CD14-positive monocyte (primary cell): ENCODE data around the gene STX8. TPM values are rescaled to one million over a fixed set of nuclear protein-coding genes. Genes with fewer than 3 reads are reported as not detected.

Experiments
- DNase-seq, 3 donors: peaks; one replicate each; pipeline ENCODE4 v3.0.0-alpha.2; 2011 to 2022
- H2AFZ ChIP-seq: 2 replicates; pipeline ENCODE4 v1.6.0; 2012; ENCODE audit warnings: mild to moderate bottlenecking, low read depth, low read length, inconsistent platforms; ENCODE audit not compliant: insufficient read depth, poor library complexity, severe bottlenecking
- H3K27ac ChIP-seq, 2 donors: 1 replicate in 1 of 2; 2 replicates in 1 of 2; pipeline ENCODE4 v1.5.1; 2012 to 2013; ENCODE audit warnings: low read length in 2 of 2, control low read depth in 1 of 2, inconsistent platforms in 1 of 2, low read depth in 1 of 2, mild to moderate bottlenecking in 1 of 2
- H3K27me3 ChIP-seq, 2 donors: one replicate each; pipeline versions ENCODE4 v1.6.0 to v1.6.1; 2011 to 2013; ENCODE audit warnings: low read length in 2 of 2; ENCODE audit not compliant: control insufficient read depth in 2 of 2, insufficient read depth in 2 of 2
- H3K36me3 ChIP-seq, 2 donors: replicated peaks in 1 of 2; 1 replicate in 1 of 2; 2 replicates in 1 of 2; pipeline versions ENCODE4 v1.5.1 to v1.6.1; 2012 to 2013; ENCODE audit warnings: low read length in 2 of 2, control low read depth in 1 of 2, inconsistent platforms in 1 of 2, mild to moderate bottlenecking in 1 of 2; ENCODE audit not compliant: insufficient read depth in 2 of 2, control insufficient read depth in 1 of 2
- H3K4me1 ChIP-seq, 2 donors: 1 replicate in 1 of 2; 2 replicates in 1 of 2; pipeline versions ENCODE4 v1.5.1 to v1.6.1; 2012 to 2013; ENCODE audit warnings: low read length in 2 of 2, control low read depth in 1 of 2, inconsistent platforms in 1 of 2, mild to moderate bottlenecking in 1 of 2, moderate library complexity in 1 of 2; ENCODE audit not compliant: insufficient read depth in 2 of 2, control insufficient read depth in 1 of 2
- H3K4me2 ChIP-seq: replicated peaks from 2 replicates; pipeline ENCODE3; 2012; ENCODE audit warnings: low read length, moderate library complexity, mild to moderate bottlenecking; ENCODE audit not compliant: poor library complexity, severe bottlenecking; ENCODE audit errors: extremely low read depth
- H3K4me3 ChIP-seq, 3 experiments: fragments of 200-600 bp in 1 of 3; sonication (generic) in 1 of 3; replicated peaks in 1 of 3; 1 replicate in 2 of 3; 2 replicates in 1 of 3; pipeline ENCODE4 v1.5.1; 2011 to 2013; ENCODE audit warnings: low read length in 3 of 3, mild to moderate bottlenecking in 3 of 3, control low read depth in 2 of 3, low read depth in 2 of 3, inconsistent platforms in 1 of 3, moderate library complexity in 1 of 3
- H3K79me2 ChIP-seq: 2 replicates; pipeline ENCODE4 v1.6.0; 2012; ENCODE audit warnings: mild to moderate bottlenecking, control low read depth, inconsistent platforms, low read length, moderate library complexity; ENCODE audit not compliant: insufficient read depth
- H3K9ac ChIP-seq: 2 replicates; pipeline ENCODE4 v1.6.0; 2017; ENCODE audit warnings: low read length, mild to moderate bottlenecking; ENCODE audit not compliant: insufficient read depth, poor library complexity, severe bottlenecking
- H3K9me3 ChIP-seq, 2 donors: replicated peaks in 1 of 2; 1 replicate in 1 of 2; 2 replicates in 1 of 2; pipeline versions ENCODE4 v1.5.1 to v1.6.1; 2012 to 2013; ENCODE audit warnings: low read length in 2 of 2, control low read depth in 1 of 2; ENCODE audit not compliant: control insufficient read depth in 1 of 2, insufficient read depth in 1 of 2
- H4K20me1 ChIP-seq: 2 replicates; pipeline ENCODE4 v1.6.0; 2012; ENCODE audit warnings: mild to moderate bottlenecking, low read length, control low read depth, moderate library complexity; ENCODE audit not compliant: insufficient read depth
- H3K27ac Mint-ChIP-seq, 7 donors: one replicate each; pipeline ENCODE4 v1.8.0; 2020; ENCODE audit warnings: mild to moderate bottlenecking in 7 of 7, mixed read lengths in 7 of 7, moderate library complexity in 6 of 7, inconsistent platforms in 2 of 7
- H3K27me3 Mint-ChIP-seq, 3 donors: one replicate each; pipeline ENCODE4 v1.8.0; 2021 to 2022; ENCODE audit warnings: low read depth in 3 of 3, mild to moderate bottlenecking in 3 of 3, mixed read lengths in 3 of 3, moderate library complexity in 3 of 3, inconsistent platforms in 1 of 3
- H3K36me3 Mint-ChIP-seq, 2 donors: one replicate each; pipeline ENCODE4 v1.8.0; 2020; ENCODE audit warnings: mixed read lengths in 2 of 2, inconsistent platforms in 1 of 2, mild to moderate bottlenecking in 1 of 2
- H3K4me1 Mint-ChIP-seq: one replicate; pipeline ENCODE4 v1.8.0; 2020; ENCODE audit warnings: mild to moderate bottlenecking, mixed read lengths
- H3K4me3 Mint-ChIP-seq, 2 donors: one replicate each; pipeline ENCODE4 v1.8.0; 2020; ENCODE audit warnings: mild to moderate bottlenecking in 2 of 2, mixed read lengths in 2 of 2, moderate library complexity in 1 of 2
- H3K9me3 Mint-ChIP-seq, 7 donors: one replicate each; pipeline ENCODE4 v1.8.0; 2020 to 2022; ENCODE audit warnings: mixed read lengths in 7 of 7, mild to moderate bottlenecking in 6 of 7, moderate library complexity in 6 of 7, inconsistent platforms in 2 of 7
- CTCF ChIP-seq: fragments of 200-600 bp; IDR thresholded peaks from one replicate; pipeline ENCODE4 v1.8.0; 2022; ENCODE audit warnings: antibody characterized with exemption, mild to moderate bottlenecking
- WGBS: methylation state at CpG from one replicate; pipeline ENCODE4 v1.1.5; 2013; ENCODE audit warnings: missing lambda C conversion rate; ENCODE audit not compliant: insufficient coverage; 5-methylcytosine and 5-hydroxymethylcytosine counted together
- intact Hi-C, 2 donors: fragments of 100-400 bp; cut with micrococcal nuclease; formaldehyde crosslinking; loops; one replicate each; pipeline versions ENCODE4 v1.15.0 to v1.15.1; 2023
- polyA plus RNA-seq, 3 donors: library from polyadenylated mRNA; depleted of rRNA in 1 of 3; unstranded in 2 of 3; stranded (reverse) in 1 of 3; fragments of 300-500 nt in 2 of 3; fragments of >200 nt in 1 of 3; fragmentation: Illumina TruSeq in 2 of 3; gene quantifications; 1 replicate in 2 of 3; 2 replicates in 1 of 3; pipeline ENCODE4 v1.2.3, GENCODE V29; 2012 to 2021

STX8 gene
- polyA plus RNA-seq, 3 donors, result 44.4 to 170 (median 142) TPM

GRCh38 chr17:9371019-9371418 is 204.6 kb downstream of the STX8 start:
- Mint-ChIP-seq H3K27me3 (peaks cover 0 to 1% (median 0%) of the 10 kb centered on the region in 3 donors), H3K4me3 (no peak overlapping the region), H3K36me3 (peaks cover 4 to 11% of the 10 kb centered on the region in 2 donors), H3K4me1 (peaks cover 9% of the 10 kb centered on the region), H3K27ac (no peak overlapping the region), H3K9me3 (peaks cover 0 to 3% (median under 1%) of the 10 kb centered on the region in 7 donors)
- 100% methylated on average over 1 of the region's 4 CpGs for WGBS
- no peak for TF ChIP-seq CTCF
- Histone ChIP-seq H3K4me2 (no peak overlapping the region), H4K20me1 (peaks cover 7% of the 10 kb centered on the region), H3K27ac (no peak overlapping the region), H3K4me1 (peaks cover 0 to 9% of the 10 kb centered on the region in 2 donors), H2AFZ (no peak overlapping the region), H3K9me3 (peaks cover under 1 to 1% of the 10 kb centered on the region in 2 donors), H3K79me2 (no peaks in the 10 kb centered on the region), H3K9ac (no peak overlapping the region), H3K27me3 (no peaks in the 10 kb centered on the region), H3K36me3 (peaks cover 1 to 7% of the 10 kb centered on the region in 2 donors), H3K4me3 (no peak overlapping the region)
- intact Hi-C loops, result no loop called here
- no peak for DNase-seq

GRCh38 chr17:9370467-9370866 is 205.2 kb downstream of the STX8 start:
- intact Hi-C loops, result no loop called here
- H3K27ac Mint-ChIP-seq, result peak overlapping the region in 1 of 7 donors; percentile 42
- WGBS, result 15% methylated on average over 4 of the region's 6 CpGs
- H3K9ac ChIP-seq, result no peak overlapping the region
- H3K4me3 ChIP-seq, result no peak overlapping the region
- no peak overlapping the region for H3K4me2 ChIP-seq
- H3K4me1 ChIP-seq, result peaks cover 0 to 9% of the 10 kb centered on the region in 2 donors
- no peak overlapping the region for H3K27ac ChIP-seq
- H2AFZ ChIP-seq, result no peak overlapping the region
- no peaks in the 10 kb centered on the region for H3K9me3 ChIP-seq
- H3K36me3 ChIP-seq, result peaks cover 0 to 1% of the 10 kb centered on the region in 2 donors
- H3K4me3 Mint-ChIP-seq, result no peak overlapping the region
- H4K20me1 ChIP-seq, result peaks cover 7% of the 10 kb centered on the region
- no peaks in the 10 kb centered on the region for H3K79me2 ChIP-seq
- H3K27me3 ChIP-seq, result no peaks in the 10 kb centered on the region
- H3K4me1 Mint-ChIP-seq, result peaks cover 9% of the 10 kb centered on the region
- no peaks in the 10 kb centered on the region for H3K9me3 Mint-ChIP-seq
- no peak for TF ChIP-seq CTCF
- H3K36me3 Mint-ChIP-seq, result peaks cover 0 to 7% of the 10 kb centered on the region in 2 donors
- peaks cover 0 to 2% (median 1%) of the 10 kb centered on the region in 3 donors for H3K27me3 Mint-ChIP-seq
- no peak for DNase-seq
